ENCODE data around the gene TREH. TPM values are rescaled to one million over a fixed set of nuclear protein-coding genes. Genes with fewer than 3 reads are reported as not detected.

Gene TREH
- total RNA-seq, 4 donors from 2014 or later: not detected

GRCh38 chr11:118631142-118631909, 48.1 kb downstream of the TREH start:
- no peak for DNase-seq
- no peak overlapping the region for H3K4me3 ChIP-seq
- peaks cover 0 to 4% of the 10 kb centered on the region in 2 donors for H3K4me1 ChIP-seq
- H3K27me3 ChIP-seq: no peaks in the 10 kb centered on the region
- TF ChIP-seq POLR2A (IDR thresholded peaks at IDR 0.05) (no peak), CTCF (IDR thresholded peaks at IDR 0.05) (no peak)
- H3K36me3 ChIP-seq: no peaks in the 10 kb centered on the region
- intact Hi-C loops (cut with DNase I; ENCODE audit: low total_unique reads): no loop called here
- no peaks in the 10 kb centered on the region for H3K9me3 ChIP-seq
- H3K27ac ChIP-seq: peak overlapping the region in 1 of 2 donors; percentile 14

GRCh38 chr11:118629761-118630661, 49.4 kb downstream of the TREH start:
- H3K4me3 ChIP-seq: no peak overlapping the region
- H3K27me3 ChIP-seq: no peaks in the 10 kb centered on the region
- DNase-seq: no peak
- intact Hi-C loops (cut with DNase I; ENCODE audit: low total_unique reads): no loop called here
- H3K36me3 ChIP-seq: no peaks in the 10 kb centered on the region
- H3K9me3 ChIP-seq: no peaks in the 10 kb centered on the region
- H3K27ac ChIP-seq: no peak overlapping the region
- TF ChIP-seq POLR2A (IDR thresholded peaks at IDR 0.05): no peak
- no peak for TF ChIP-seq CTCF (IDR thresholded peaks at IDR 0.05)
- H3K4me1 ChIP-seq: peaks cover 0 to 4% of the 10 kb centered on the region in 2 donors

GRCh38 chr11:118628861-118629549, 50.4 kb downstream of the TREH start:
- TF ChIP-seq POLR2A (IDR thresholded peaks at IDR 0.05) (no peak), CTCF (IDR thresholded peaks at IDR 0.05) (no peak)
- intact Hi-C loops (cut with DNase I; ENCODE audit: low total_unique reads): no loop called here
- DNase-seq: no peak
- no peak overlapping the region for H3K4me3 ChIP-seq
- H3K27me3 ChIP-seq: no peaks in the 10 kb centered on the region
- peaks cover 0 to 4% of the 10 kb centered on the region in 2 donors for H3K4me1 ChIP-seq
- no peaks in the 10 kb centered on the region for H3K9me3 ChIP-seq
- H3K27ac ChIP-seq: no peak overlapping the region
- H3K36me3 ChIP-seq: no peaks in the 10 kb centered on the region

- H3K27ac ChIP-seq: no peak overlapping the region
Measured at GRCh38 chr11:118628432-118628831, 51.0 kb downstream of the TREH start.

More at GRCh38 chr11:118628432-118628831, 51.0 kb downstream of the TREH start:
- Histone ChIP-seq H3K9me3 (no peaks in the 10 kb centered on the region), H3K4me3 (no peak overlapping the region), H3K27me3 (no peaks in the 10 kb centered on the region), H3K36me3 (no peaks in the 10 kb centered on the region), H3K4me1 (peaks cover under 1 to 3% of the 10 kb centered on the region in 2 donors)
- TF ChIP-seq POLR2A (IDR thresholded peaks at IDR 0.05) (no peak), CTCF (IDR thresholded peaks at IDR 0.05) (no peak)
- DNase-seq: no peak
- intact Hi-C loops (cut with DNase I; ENCODE audit: low total_unique reads): no loop called here

Data from uterus (tissue), 4 donors.